CD4-positive, alpha-beta T cell treated with Interleukin-10 for 1 hour (primary cell): Measurements from ENCODE around the gene ARGLU1.

Source experiments
- DNase-seq: peaks from one replicate; pipeline ENCODE4 v3.0.0-alpha.2; 2020

The ARGLU1 gene

GRCh38 chr13:106498158-106498557 is 69.8 kb downstream of the ARGLU1 start:
- DNase-seq = no peak

GRCh38 chr13:106497079-106497478 is 70.9 kb downstream of the ARGLU1 start:
- no peak for DNase-seq

- no peak for DNase-seq
Measured at GRCh38 chr13:106496072-106496997, 71.6 kb downstream of the ARGLU1 start.

GRCh38 chr13:106494936-106495335 is 73.0 kb downstream of the ARGLU1 start:
- no peak for DNase-seq

GRCh38 chr13:106494506-106494905 is 73.4 kb downstream of the ARGLU1 start:
- no peak for DNase-seq

- peak; percentile 22 for DNase-seq
Measured at GRCh38 chr13:106493533-106494220, 74.3 kb downstream of the ARGLU1 start.

GRCh38 chr13:106492588-106493475 is 75.1 kb downstream of the ARGLU1 start:
- no peak for DNase-seq

GRCh38 chr13:106491928-106492587 is 75.9 kb downstream of the ARGLU1 start:
- no peak for DNase-seq
